Ishikawa (cell line): ENCODE data around the gene AFG1L.

ENCODE experiments used
- CEBPB ChIP-seq: IDR thresholded peaks from 2 replicates; pipeline ENCODE4 v1.6.1; 2012
- CREB1 ChIP-seq: IDR thresholded peaks from 2 replicates; pipeline ENCODE4 v1.6.1; 2012; ENCODE audit warnings: low read depth
- EP300 ChIP-seq: IDR thresholded peaks from 2 replicates; pipeline ENCODE4 v1.6.1; 2012; ENCODE audit warnings: borderline replicate concordance
- NFIC ChIP-seq: IDR thresholded peaks from 2 replicates; pipeline ENCODE4 v1.6.1; 2012
- RAD21 ChIP-seq: IDR thresholded peaks from 2 replicates; pipeline ENCODE4 v1.6.1; 2012; ENCODE audit warnings: low read depth
- REST ChIP-seq: IDR thresholded peaks from 2 replicates; pipeline ENCODE4 v1.6.1; 2012; ENCODE audit warnings: low read depth, mild to moderate bottlenecking
- TCF12 ChIP-seq: IDR thresholded peaks from 2 replicates; pipeline ENCODE4 v1.6.1; 2012; ENCODE audit warnings: low read depth
- TEAD4 ChIP-seq: IDR thresholded peaks from 2 replicates; pipeline ENCODE4 v1.6.1; 2012
- YY1 ChIP-seq: IDR thresholded peaks from 2 replicates; pipeline ENCODE4 v1.6.1; 2012; ENCODE audit warnings: low read depth

DNA sequence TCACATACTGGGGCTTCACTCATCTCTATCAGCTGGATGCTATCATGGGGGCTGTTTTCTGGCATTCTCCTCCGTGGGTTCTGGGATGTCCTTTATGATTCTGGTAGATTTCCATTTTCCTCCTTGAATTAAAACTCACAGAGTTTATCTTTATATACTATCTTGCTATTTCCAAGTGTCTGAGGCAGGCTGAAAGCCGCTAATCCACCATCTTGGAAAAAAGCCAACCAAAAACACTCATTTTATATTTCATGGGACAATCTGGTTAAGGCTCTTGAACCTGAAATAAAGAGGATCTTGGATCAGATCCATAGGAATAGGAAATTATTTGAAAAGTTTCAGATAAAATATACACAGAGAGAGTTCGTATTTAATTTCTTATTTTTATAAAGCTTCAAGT, 86.0 kb downstream of the AFG1L start:
- TF ChIP-seq REST: no peak
- no peak for TF ChIP-seq EP300
- TF ChIP-seq NFIC: no peak
- TF ChIP-seq TCF12: no peak
- no peak for TF ChIP-seq TEAD4
- TF ChIP-seq CREB1: no peak
- no peak for TF ChIP-seq YY1
- TF ChIP-seq CEBPB: no peak
- TF ChIP-seq RAD21: no peak
